Activated CD8-positive, alpha-beta memory T cell treated with anti-CD3 and anti-CD28 coated beads for 4 hours (primary cell): ENCODE data around the gene ANKMY1.

Experiments
- DNase-seq, 2 donors: peaks; one replicate each; pipeline ENCODE4 v3.0.0-alpha.2; 2020; ENCODE audit warnings: low read depth in 2 of 2

Gene ANKMY1

GRCh38 chr2:240595381-240596079 is 37.7 kb upstream of the ANKMY1 start:
- no peak for DNase-seq

GRCh38 chr2:240594511-240595380 is 37.0 kb upstream of the ANKMY1 start:
- DNase-seq = no peak

- DNase-seq = no peak
These were observed 36.1 kb upstream of the ANKMY1 start for GRCh38 chr2:240593703-240594451.

- no peak for DNase-seq
These were observed 35.4 kb upstream of the ANKMY1 start for GRCh38 chr2:240593026-240593702.

GRCh38 chr2:240591784-240592183 is 34.0 kb upstream of the ANKMY1 start:
- DNase-seq = no peak

- DNase-seq = no peak
These were observed 33.4 kb upstream of the ANKMY1 start for GRCh38 chr2:240591226-240591625.

- no peak for DNase-seq
These were observed 32.9 kb upstream of the ANKMY1 start for GRCh38 chr2:240590681-240591111.

GRCh38 chr2:240589850-240590525 is 32.2 kb upstream of the ANKMY1 start:
- DNase-seq = no peak

- no peak for DNase-seq
These were observed 31.6 kb upstream of the ANKMY1 start for GRCh38 chr2:240589375-240589774.

- DNase-seq = no peak
These were observed 30.9 kb upstream of the ANKMY1 start for GRCh38 chr2:240588669-240589068.

- no peak for DNase-seq
These were observed 30.3 kb upstream of the ANKMY1 start for GRCh38 chr2:240588006-240588655.

- DNase-seq = peak in 1 of 2 donors; percentile 16
These were observed 29.4 kb upstream of the ANKMY1 start for GRCh38 chr2:240586919-240587800.

GRCh38 chr2:240586198-240586918 is 28.6 kb upstream of the ANKMY1 start, which contains the start of gene CAPN10:
CAPN10 (plus strand) TSS chr2:240586734; CDS start chr2:240586912, 178 bp downstream.
- DNase-seq = peak; percentile 94 to 95

GRCh38 chr2:240585681-240586197 is 28.0 kb upstream of the ANKMY1 start:
- no peak for DNase-seq

GRCh38 chr2:240585101-240585500 is 27.3 kb upstream of the ANKMY1 start:
- no peak for DNase-seq

GRCh38 chr2:240584486-240585031 is 26.8 kb upstream of the ANKMY1 start:
- DNase-seq = no peak

GRCh38 chr2:240583774-240584173 is 26.0 kb upstream of the ANKMY1 start:
- DNase-seq = no peak

- DNase-seq = no peak
These were observed 25.0 kb upstream of the ANKMY1 start for GRCh38 chr2:240582781-240583180.
